ENCODE results near the gene CMYA5.

- TF ChIP-seq CTCF (IDR thresholded peaks at IDR 0.05; ENCODE audit: low read depth, low read length) (no peak), EZH2phosphoT487 (IDR thresholded peaks at IDR 0.05; ENCODE audit: low read depth) (no peak)
These were observed 145.4 kb downstream of the CMYA5 start for GRCh38 chr5:79834754-79835714.
